NCI-H2196 treated with DMSO at 0.1 percent for 48 hours (cell line): ENCODE data around the gene NDUFB7.
"Not testable (repeated sequence)": the region's sequence is repeated elsewhere in the genome, so short reads cannot be mapped to it uniquely, and the experiment has no call there.

Experiments
- DNase-seq: peaks from one replicate; lab custom pipeline; 2025; ENCODE audit not compliant: unreplicated experiment; lab: John Stamatoyannopoulos, UW

The NDUFB7 gene

GRCh38 chr19:14553939-14554243, 18.0 kb downstream of the NDUFB7 start:
- DNase-seq: no peak

DNA sequence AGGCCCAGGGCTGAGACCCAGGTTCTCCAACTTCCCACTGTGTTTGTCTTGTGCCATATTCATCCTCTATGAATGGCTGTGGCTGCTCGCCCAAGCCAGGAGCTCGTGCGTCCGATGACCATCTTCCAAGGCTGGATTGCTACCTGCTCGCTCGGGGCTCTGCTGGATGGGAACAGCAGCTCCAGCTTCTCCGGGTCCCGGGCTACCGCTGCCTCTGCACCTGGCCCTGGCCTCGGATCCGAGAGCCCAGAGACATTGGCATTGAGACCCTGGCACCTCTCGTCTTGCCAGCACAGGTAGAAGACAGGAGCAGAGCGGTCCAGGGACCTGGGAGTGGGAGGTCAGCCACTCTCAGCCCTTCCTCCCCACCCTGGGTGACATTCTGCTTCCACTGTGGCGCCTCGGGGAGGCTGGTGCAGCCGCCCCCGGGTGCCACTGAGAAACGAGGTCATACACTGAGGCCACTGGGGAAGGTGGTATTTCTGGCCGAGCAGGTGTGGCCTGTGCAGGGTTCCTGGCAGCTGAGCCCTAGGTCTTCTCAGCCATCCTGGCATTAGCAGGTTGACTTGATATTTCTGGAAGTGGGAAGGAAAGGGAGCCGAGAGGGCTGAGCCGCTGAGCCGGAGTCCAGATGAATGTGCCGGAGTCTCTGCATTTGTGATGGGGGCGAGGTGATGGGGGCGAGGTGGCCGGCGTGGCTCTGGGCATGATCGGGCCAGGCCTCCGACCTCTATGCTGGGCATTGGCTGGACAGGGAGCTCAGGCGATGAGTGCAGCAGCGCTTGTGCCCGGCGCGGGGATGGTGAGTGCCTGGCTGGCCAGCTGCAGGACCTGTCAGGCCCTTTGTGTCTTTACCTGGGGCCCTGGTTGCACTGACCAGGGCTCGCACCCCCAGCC, 18.6 kb downstream of the NDUFB7 start:
- DNase-seq: no peak

- not testable (repeated sequence) for DNase-seq
Measured at GRCh38 chr19:14552006-14552360, 19.9 kb downstream of the NDUFB7 start.

DNA sequence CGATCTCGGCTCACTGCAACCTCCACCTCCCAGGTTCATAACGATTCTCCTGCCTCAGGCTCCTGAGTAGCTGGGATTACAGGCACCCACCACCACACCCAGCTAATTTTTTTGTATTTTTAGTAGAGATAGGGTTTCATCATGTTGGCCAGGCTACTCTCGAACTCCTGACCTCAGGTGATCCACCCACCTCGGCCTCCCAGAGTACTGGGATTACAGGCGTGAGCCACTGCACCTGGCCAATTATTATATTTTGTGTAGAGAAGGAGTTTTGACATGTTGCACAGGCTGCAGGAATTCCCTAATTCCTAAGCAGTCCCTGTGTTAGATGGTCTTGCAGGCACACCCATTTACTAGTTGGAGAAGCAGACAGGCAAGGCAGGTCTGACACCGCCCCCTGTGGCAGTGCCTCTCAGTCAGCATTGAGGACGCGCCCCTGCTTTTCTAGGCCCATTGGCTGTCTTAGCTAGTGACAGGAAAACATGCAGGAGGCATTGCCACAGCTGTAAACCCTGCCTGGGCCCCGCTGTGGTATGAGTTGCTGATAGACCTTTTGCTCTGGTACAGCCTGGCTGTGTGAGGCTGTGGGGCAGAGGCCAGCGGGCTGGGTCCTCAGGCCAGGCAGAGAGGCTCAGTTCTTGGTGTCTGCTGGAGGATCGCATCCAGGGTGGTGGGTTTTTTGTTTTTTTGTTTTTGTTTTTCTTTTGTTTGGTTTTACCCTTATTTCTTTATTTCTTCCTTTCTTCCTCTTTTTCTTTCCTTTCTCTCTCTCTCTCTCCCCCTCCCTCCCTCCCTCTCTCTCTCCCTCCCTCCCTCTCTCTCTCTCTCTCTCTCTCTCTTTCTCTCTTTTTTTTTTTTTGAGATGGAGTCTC, 20.5 kb downstream of the NDUFB7 start:
- DNase-seq: peak; percentile 14

GRCh38 chr19:14550201-14550754, 21.6 kb downstream of the NDUFB7 start:
- peak; percentile 90 for DNase-seq

DNA sequence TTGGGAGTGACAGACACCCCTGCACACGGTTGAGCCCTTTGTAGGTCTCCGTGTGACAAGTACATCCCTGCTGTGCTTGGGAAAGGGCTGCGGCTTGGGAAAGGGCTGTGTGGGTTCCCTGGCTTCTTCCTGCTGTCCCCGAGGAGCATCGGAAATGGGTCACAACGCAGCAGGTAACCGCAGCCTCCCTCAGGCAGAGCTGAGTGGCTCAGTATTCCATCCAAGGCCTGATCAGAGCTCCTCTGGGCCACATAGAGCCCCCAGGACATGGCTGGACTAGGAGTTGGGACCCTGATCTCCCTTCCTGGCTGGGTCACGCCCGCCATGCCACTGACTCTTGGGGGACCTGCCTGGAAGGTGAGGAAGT, 26.2 kb downstream of the NDUFB7 start:
- DNase-seq: no peak

- peak; percentile 78 for DNase-seq
Measured at GRCh38 chr19:14544977-14545715, 26.7 kb downstream of the NDUFB7 start.

DNA sequence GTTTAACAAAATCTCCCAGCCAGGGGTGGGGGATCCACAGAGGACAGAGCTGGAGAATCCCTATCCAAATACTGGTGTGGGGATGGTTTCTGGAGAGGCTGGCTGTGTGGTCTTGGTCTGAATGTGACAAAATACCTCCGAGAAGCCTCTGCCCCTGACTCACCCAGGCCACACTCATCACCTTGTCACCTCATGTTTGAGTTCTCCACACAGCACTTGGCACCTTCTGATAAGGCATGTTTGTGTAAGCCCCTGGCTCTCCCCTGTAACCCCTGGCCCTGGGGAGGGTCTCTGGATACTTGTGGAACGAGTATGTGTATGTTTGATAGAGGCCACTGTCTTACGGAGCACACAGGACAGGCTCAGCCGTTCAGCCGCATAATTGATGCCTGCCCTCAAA, 27.8 kb downstream of the NDUFB7 start:
- no peak for DNase-seq

GRCh38 chr19:14542711-14543328, 29.0 kb downstream of the NDUFB7 start:
- DNase-seq: no peak

- DNase-seq: not testable (repeated sequence)
Measured at GRCh38 chr19:14541979-14542378, 29.9 kb downstream of the NDUFB7 start.

DNA sequence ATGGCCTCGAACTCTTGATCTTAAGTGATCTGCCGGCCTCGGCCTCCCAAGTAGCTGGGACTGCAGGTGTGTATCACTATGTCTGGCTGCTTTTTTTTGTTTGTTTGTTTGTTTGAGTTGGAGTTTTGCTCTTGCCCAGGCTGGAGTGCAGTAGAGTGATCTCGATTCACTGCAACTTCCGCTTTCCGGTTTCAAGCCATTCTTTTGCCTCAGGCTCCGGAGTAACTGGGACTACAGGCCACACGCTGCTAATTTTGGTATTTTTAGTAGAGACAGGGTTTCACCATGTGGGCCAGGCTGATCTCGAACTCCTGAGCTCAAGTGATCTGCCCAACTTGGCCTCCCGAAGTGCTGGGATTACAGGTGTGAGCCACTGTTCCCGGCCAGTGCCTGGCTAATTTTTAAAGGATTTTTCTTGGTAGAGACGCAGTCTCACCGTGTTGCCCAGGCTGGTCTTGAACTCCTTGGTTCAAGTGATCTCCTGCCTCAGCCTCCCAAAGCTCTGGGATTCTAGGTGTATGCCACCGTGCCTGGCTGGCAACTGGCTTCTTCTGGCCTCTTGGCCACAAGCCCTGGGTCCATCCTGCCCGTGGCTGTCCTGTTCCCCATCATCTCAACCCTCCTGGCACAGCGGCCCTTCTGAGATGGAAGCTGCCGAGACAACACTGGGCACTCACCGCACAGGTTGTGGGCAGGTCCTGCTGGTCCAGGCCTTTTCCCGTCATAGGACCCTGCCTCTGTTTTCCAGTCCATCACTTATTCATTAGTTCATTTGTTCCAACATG, 30.9 kb downstream of the NDUFB7 start:
- no peak for DNase-seq

GRCh38 chr19:14536926-14537692, 34.8 kb downstream of the NDUFB7 start:
- no peak for DNase-seq

DNA sequence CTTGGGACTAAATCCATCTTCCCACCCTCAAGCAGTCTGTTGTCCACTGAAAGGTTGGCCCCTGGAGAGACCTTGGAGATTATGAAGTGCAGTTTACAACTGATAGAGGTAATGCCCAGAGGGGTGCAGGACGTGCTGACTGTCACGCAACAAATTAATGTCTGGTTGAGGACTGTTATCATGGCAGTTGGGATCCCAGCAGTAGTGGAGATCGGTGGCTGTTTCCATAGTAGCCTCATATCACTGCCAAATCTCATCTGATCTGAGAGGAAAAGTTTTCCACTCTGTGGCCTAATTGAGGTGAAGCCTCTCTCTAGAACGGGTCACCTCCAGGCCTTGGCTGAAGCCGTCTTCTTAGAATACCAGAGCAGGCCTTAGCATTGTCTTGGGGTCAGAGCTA, 38.4 kb downstream of the NDUFB7 start:
- DNase-seq: no peak

- no peak for DNase-seq
Measured at GRCh38 chr19:14530506-14530905, 41.4 kb downstream of the NDUFB7 start.

- DNase-seq: no peak
Measured at GRCh38 chr19:14530005-14530348, 41.9 kb downstream of the NDUFB7 start.

GRCh38 chr19:14529254-14530004, 42.4 kb downstream of the NDUFB7 start, which contains the start of gene TECR:
TSS of gene TECR (plus strand) at chr19:14529594. CDS start at chr19:14529697, 103 bp downstream.
- DNase-seq: peak; percentile 99

DNA sequence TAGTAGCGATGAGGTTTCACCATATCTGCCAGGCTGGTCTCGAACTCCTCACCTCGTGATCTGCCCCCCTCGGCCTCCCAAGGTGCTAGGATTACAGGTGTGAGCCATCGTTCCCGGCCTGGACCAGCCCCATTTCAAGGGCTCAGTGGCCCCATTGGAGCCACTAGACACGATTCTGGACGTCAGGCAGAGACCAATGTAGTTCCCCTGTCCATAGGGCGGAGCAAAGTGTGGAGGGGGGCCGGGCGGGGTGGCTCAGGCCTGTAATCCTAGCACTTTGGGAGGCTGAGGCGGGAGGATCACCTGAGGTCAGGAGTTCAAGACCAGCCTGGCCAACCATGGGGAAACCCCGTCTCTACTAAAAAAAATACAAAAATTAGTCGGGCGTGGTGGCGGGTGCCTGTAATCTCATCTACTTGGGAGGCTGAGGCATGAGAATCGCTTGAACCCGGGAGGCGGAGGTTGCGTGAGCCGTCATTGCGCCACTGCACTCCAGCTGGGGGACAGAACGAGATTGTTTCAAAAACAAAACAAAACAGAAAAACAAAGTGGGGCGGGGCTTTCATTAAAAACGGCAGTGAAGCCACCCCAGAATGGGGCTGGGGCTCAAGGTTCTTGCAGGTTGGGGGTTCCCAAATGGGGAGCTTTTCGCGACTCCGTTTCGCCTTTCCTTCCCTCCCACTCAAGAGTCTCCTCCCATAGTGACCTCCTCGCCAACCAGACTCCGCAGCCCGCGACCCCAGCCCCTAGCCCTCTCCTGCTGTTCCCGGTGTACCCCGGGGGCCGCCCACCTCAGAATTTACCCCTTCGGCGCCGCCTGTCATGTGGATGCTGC, 43.2 kb downstream of the NDUFB7 start:
- no peak for DNase-seq

GRCh38 chr19:14526423-14526822, 45.4 kb downstream of the NDUFB7 start:
- no peak for DNase-seq
